Keratinocyte (primary cell): ENCODE results near the gene THOP1. TPM values are rescaled to one million over a fixed set of nuclear protein-coding genes. Genes with fewer than 3 reads are reported as not detected.

ENCODE experiments used
- DNase-seq: peaks from one replicate; pipeline ENCODE4 v3.0.0-alpha.2; 2011; ENCODE audit warnings: low read depth, missing footprints, low spot score
- FAIRE-seq: peaks from 2 replicates; lab custom pipeline; 2011; peaks lifted over from hg19 to GRCh38; lab: Jason Lieb, UNC
- H2AFZ ChIP-seq: 2 replicates; pipeline ENCODE4 v1.6.0; 2012; ENCODE audit warnings: low read length, control low read depth, inconsistent platforms; ENCODE audit not compliant: control insufficient read depth
- H3K27ac ChIP-seq: 2 replicates; pipeline ENCODE4 v1.5.1; 2011; ENCODE audit warnings: low read length; ENCODE audit not compliant: control insufficient read depth, insufficient read depth
- H3K27me3 ChIP-seq: 3 replicates; pipeline ENCODE4 v1.6.0; 2011; ENCODE audit warnings: low read length; ENCODE audit not compliant: control insufficient read depth, insufficient read depth; ENCODE audit errors: extremely low read depth
- H3K36me3 ChIP-seq, 2 experiments: 2 replicates in 1 of 2; 3 replicates in 1 of 2; pipeline ENCODE4 v1.5.1; 2011; ENCODE audit warnings: low read length in 2 of 2, mild to moderate bottlenecking in 1 of 2; ENCODE audit not compliant: control insufficient read depth in 2 of 2, insufficient read depth in 2 of 2; ENCODE audit errors: extremely low read depth in 1 of 2
- H3K4me1 ChIP-seq: 3 replicates; pipeline ENCODE4 v1.5.1; 2011; ENCODE audit warnings: low read length; ENCODE audit not compliant: control insufficient read depth, insufficient read depth; ENCODE audit errors: extremely low read depth
- H3K4me2 ChIP-seq: 3 replicates; pipeline ENCODE4 v1.6.0; 2011; ENCODE audit warnings: low read depth, low read length; ENCODE audit not compliant: control insufficient read depth, insufficient read depth; ENCODE audit errors: extremely low read depth
- H3K4me3 ChIP-seq, 3 experiments: fragments of 200-600 bp in 1 of 3; sonication (generic) in 1 of 3; 2 replicates in 2 of 3; 3 replicates in 1 of 3; pipeline ENCODE4 v1.5.1; 2011 to 2016; ENCODE audit warnings: low read length in 3 of 3, mild to moderate bottlenecking in 3 of 3, control low read depth in 2 of 3, inconsistent platforms in 1 of 3, low read depth in 1 of 3, mixed read lengths in 1 of 3, mixed run types in 1 of 3, moderate library complexity in 1 of 3; ENCODE audit not compliant: control insufficient read depth in 2 of 3, insufficient read depth in 2 of 3; ENCODE audit errors: extremely low read depth in 1 of 3
- H3K79me2 ChIP-seq: 2 replicates; pipeline ENCODE4 v1.6.0; 2012; ENCODE audit warnings: low read length; ENCODE audit not compliant: control insufficient read depth, insufficient read depth
- H3K9ac ChIP-seq: 3 replicates; pipeline ENCODE4 v1.6.0; 2011; ENCODE audit warnings: low read length; ENCODE audit not compliant: control insufficient read depth, insufficient read depth; ENCODE audit errors: extremely low read depth
- H3K9me1 ChIP-seq: 3 replicates; pipeline ENCODE4 v1.6.0; 2011; ENCODE audit warnings: low read length; ENCODE audit not compliant: control insufficient read depth, insufficient read depth; ENCODE audit errors: extremely low read depth
- H3K9me3 ChIP-seq: 2 replicates; pipeline ENCODE4 v1.5.1; 2012; ENCODE audit warnings: low read depth, low read length; ENCODE audit not compliant: control insufficient read depth
- H4K20me1 ChIP-seq: 3 replicates; pipeline ENCODE4 v1.6.0; 2011; ENCODE audit warnings: low read length; ENCODE audit not compliant: control insufficient read depth, insufficient read depth; ENCODE audit errors: extremely low read depth
- CTCF ChIP-seq, 3 experiments: IDR thresholded peaks in 1 of 3; conservative IDR thresholded peaks in 1 of 3; optimal IDR thresholded peaks in 1 of 3; 2 replicates in 2 of 3; 3 replicates in 1 of 3; pipeline versions ENCODE3 to v1.5.1; 2011; ENCODE audit warnings: low read length in 3 of 3, mild to moderate bottlenecking in 3 of 3, moderate library complexity in 2 of 3, control low read depth in 1 of 3, inconsistent platforms in 1 of 3; ENCODE audit not compliant: insufficient read depth in 2 of 3; ENCODE audit errors: extremely low read depth in 1 of 3
- EZH2 ChIP-seq: IDR thresholded peaks from one replicate; pipeline ENCODE4 v1.6.1; 2012; ENCODE audit warnings: inconsistent platforms, mild to moderate bottlenecking, low read length, moderate library complexity
- dilution Hi-C: fragments of 300-500 bp; cut with MboI; formaldehyde crosslinking; loops from one replicate; pipeline ENCODE4 v1.7.0; 2020; ENCODE audit warnings: low sequenced_read_pairs; ENCODE audit not compliant: extremely low pct_ligation_motif_present
- polyA plus RNA-seq, 5 experiments: library from polyadenylated mRNA; depleted of rRNA in 3 of 5; stranded (reverse) in 3 of 5; stranded (forward) in 1 of 5; unstranded in 1 of 5; fragments of >200 nt; gene quantifications; 1 replicate in 1 of 5; 2 replicates in 3 of 5; 3 replicates in 1 of 5; pipeline versions ENCODE4 v1.2.1 to v1.2.3, GENCODE V29; 2011 to 2012; ENCODE audit warnings: missing spikeins in 2 of 5, low read depth in 1 of 5, low replicate concordance in 1 of 5

Gene THOP1
- polyA plus RNA-seq, 1 donor (not counting 4 experiments of a cell fraction or from before 2014, with no cell fraction given): 69.9 TPM

- H3K9me1 ChIP-seq: peaks cover 5% of the 10 kb centered on the region
- H3K4me2 ChIP-seq: peak overlapping the region; percentile 69
- no peaks in the 10 kb centered on the region for H3K27me3 ChIP-seq
- no peaks in the 10 kb centered on the region for H3K9me3 ChIP-seq
- no peak overlapping the region for H2AFZ ChIP-seq
- H3K36me3 ChIP-seq: peaks cover 6 to 16% of the 10 kb centered on the region in 2 experiments
- H3K27ac ChIP-seq: peak overlapping the region; percentile 95
- DNase-seq: no peak
- peaks cover 75% of the 10 kb centered on the region for H3K79me2 ChIP-seq
- H3K4me3 ChIP-seq: peak overlapping the region in 1 of 3 experiments; percentile 92
- dilution Hi-C loops: no loop called here
- TF ChIP-seq EZH2 (no peak), CTCF (optimal IDR thresholded peaks at IDR 0.05 in 1 of 3, IDR thresholded peaks at IDR 0.05 in 1 of 3, conservative IDR thresholded peaks at IDR 0.05 in 1 of 3; ENCODE audit: extremely low read depth in 1 of 3, insufficient read depth in 2 of 3, low read length in 3 of 3) (no peak)
- H3K9ac ChIP-seq: peak overlapping the region; percentile 98
- no peak for FAIRE-seq
- peaks cover 25% of the 10 kb centered on the region for H3K4me1 ChIP-seq
- H4K20me1 ChIP-seq: peaks cover 14% of the 10 kb centered on the region
Measured at GRCh38 chr19:2783781-2784145, 1.5 kb upstream of the THOP1 start.

- H3K9me1 ChIP-seq: no peaks in the 10 kb centered on the region
- no peak for DNase-seq
- no peak overlapping the region for H3K4me2 ChIP-seq
- H3K4me1 ChIP-seq: peaks cover 14% of the 10 kb centered on the region
- H3K27me3 ChIP-seq: no peaks in the 10 kb centered on the region
- FAIRE-seq: no peak
- no peak for TF ChIP-seq EZH2
- no peak for TF ChIP-seq CTCF (optimal IDR thresholded peaks at IDR 0.05 in 1 of 3, IDR thresholded peaks at IDR 0.05 in 1 of 3, conservative IDR thresholded peaks at IDR 0.05 in 1 of 3; ENCODE audit: extremely low read depth in 1 of 3, insufficient read depth in 2 of 3, low read length in 3 of 3)
- H3K36me3 ChIP-seq: peaks cover 11 to 15% of the 10 kb centered on the region in 2 experiments
- H3K4me3 ChIP-seq: no peak overlapping the region
- no peaks in the 10 kb centered on the region for H3K9me3 ChIP-seq
- no peak overlapping the region for H3K27ac ChIP-seq
- H3K79me2 ChIP-seq: peaks cover 65% of the 10 kb centered on the region
- dilution Hi-C loops: no loop called here
- no peak overlapping the region for H2AFZ ChIP-seq
- no peak overlapping the region for H3K9ac ChIP-seq
- no peaks in the 10 kb centered on the region for H4K20me1 ChIP-seq
Measured at GRCh38 chr19:2787115-2787514, 1.8 kb downstream of the THOP1 start.
